Subcutaneous abdominal adipose tissue (tissue), 5 donors: ENCODE results near the gene FHOD3.

Experiments used
- H3K27ac ChIP-seq: one replicate; pipeline ENCODE4 v1.7.0; 2013; ENCODE audit warnings: low read depth, mild to moderate bottlenecking, inconsistent platforms, low read length, moderate library complexity
- H3K27me3 ChIP-seq, 5 donors: one replicate each; pipeline ENCODE4 v1.7.0; 2013; ENCODE audit warnings: low read length in 5 of 5, inconsistent platforms in 1 of 5; ENCODE audit not compliant: control insufficient read depth in 5 of 5, insufficient read depth in 4 of 5
- H3K36me3 ChIP-seq, 5 donors: one replicate each; pipeline ENCODE4 v1.7.0; 2013; ENCODE audit warnings: low read length in 5 of 5; ENCODE audit not compliant: control insufficient read depth in 5 of 5, insufficient read depth in 5 of 5
- H3K4me1 ChIP-seq, 5 donors: one replicate each; pipeline ENCODE4 v1.7.0; 2013; ENCODE audit warnings: low read length in 5 of 5, mild to moderate bottlenecking in 3 of 5, moderate library complexity in 1 of 5; ENCODE audit not compliant: control insufficient read depth in 5 of 5, insufficient read depth in 5 of 5
- H3K4me3 ChIP-seq, 5 donors: one replicate each; pipeline ENCODE4 v1.7.0; 2013; ENCODE audit warnings: low read length in 5 of 5, low read depth in 1 of 5
- H3K9ac ChIP-seq, 5 donors: one replicate each; pipeline ENCODE4 v1.7.0; 2013; ENCODE audit warnings: low read length in 5 of 5, mild to moderate bottlenecking in 4 of 5, moderate library complexity in 3 of 5
- H3K9me3 ChIP-seq, 5 donors: one replicate each; pipeline ENCODE4 v1.7.0; 2013; ENCODE audit warnings: low read length in 5 of 5; ENCODE audit not compliant: control insufficient read depth in 5 of 5
- donor health status: healthy.
- donor health status: healthy.
- donor health status: healthy.
- donor health status: healthy.
- donor health status: healthy.

Gene FHOD3

GRCh38 chr18:36303211-36303844 is 5.8 kb downstream of the FHOD3 start:
- Histone ChIP-seq H3K36me3 (no peaks in the 10 kb centered on the region), H3K27ac (no peak overlapping the region), H3K9ac (no peak overlapping the region), H3K4me1 (peaks cover 0 to 5% (median under 1%) of the 10 kb centered on the region in 5 donors), H3K9me3 (no peaks in the 10 kb centered on the region), H3K4me3 (no peak overlapping the region), H3K27me3 (peaks cover 0 to 22% (median 10%) of the 10 kb centered on the region in 5 donors)

GRCh38 chr18:36304723-36305122 is 7.2 kb downstream of the FHOD3 start:
- H3K4me1 ChIP-seq: peaks cover 0 to 6% (median 0%) of the 10 kb centered on the region in 5 donors
- no peak overlapping the region for H3K4me3 ChIP-seq
- no peaks in the 10 kb centered on the region for H3K36me3 ChIP-seq
- H3K9me3 ChIP-seq: no peaks in the 10 kb centered on the region
- H3K9ac ChIP-seq: no peak overlapping the region
- H3K27ac ChIP-seq: no peak overlapping the region
- H3K27me3 ChIP-seq: peaks cover 0 to 22% (median 11%) of the 10 kb centered on the region in 5 donors

GRCh38 chr18:36305375-36305774 is 7.9 kb downstream of the FHOD3 start:
- Histone ChIP-seq H3K27me3 (peaks cover 0 to 16% (median 7%) of the 10 kb centered on the region in 5 donors), H3K4me1 (peaks cover 0 to 6% (median 0%) of the 10 kb centered on the region in 5 donors), H3K36me3 (no peaks in the 10 kb centered on the region), H3K9ac (no peak overlapping the region), H3K9me3 (no peaks in the 10 kb centered on the region), H3K27ac (no peak overlapping the region), H3K4me3 (no peak overlapping the region)

- H3K4me1 ChIP-seq: peaks cover 0 to 6% (median 0%) of the 10 kb centered on the region in 5 donors
Measured at GRCh38 chr18:36307513-36307912, 10.0 kb downstream of the FHOD3 start.

GRCh38 chr18:36308711-36309435 is 11.4 kb downstream of the FHOD3 start:
- Histone ChIP-seq H3K4me1 (peaks cover 0 to 6% (median 0%) of the 10 kb centered on the region in 5 donors), H3K9me3 (no peaks in the 10 kb centered on the region), H3K27me3 (peaks cover 0 to 10% (median 4%) of the 10 kb centered on the region in 5 donors), H3K27ac (no peak overlapping the region), H3K4me3 (no peak overlapping the region), H3K9ac (no peak overlapping the region), H3K36me3 (no peaks in the 10 kb centered on the region)

More at GRCh38 chr18:36307513-36307912, 10.0 kb downstream of the FHOD3 start:
- no peak overlapping the region for H3K9ac ChIP-seq
- no peak overlapping the region for H3K27ac ChIP-seq
- H3K9me3 ChIP-seq: no peaks in the 10 kb centered on the region
- peaks cover 0 to 14% (median 7%) of the 10 kb centered on the region in 5 donors for H3K27me3 ChIP-seq
- H3K4me3 ChIP-seq: no peak overlapping the region
- no peaks in the 10 kb centered on the region for H3K36me3 ChIP-seq

- H3K9ac ChIP-seq: no peak overlapping the region
- H3K27me3 ChIP-seq: peaks cover 0 to 10% (median 4%) of the 10 kb centered on the region in 5 donors
- peaks cover 0 to 6% (median 0%) of the 10 kb centered on the region in 5 donors for H3K4me1 ChIP-seq
- no peak overlapping the region for H3K27ac ChIP-seq
- no peak overlapping the region for H3K4me3 ChIP-seq
- no peaks in the 10 kb centered on the region for H3K36me3 ChIP-seq
- no peaks in the 10 kb centered on the region for H3K9me3 ChIP-seq
Measured at GRCh38 chr18:36309436-36310391, 12.2 kb downstream of the FHOD3 start.

GRCh38 chr18:36311026-36311570 is 13.6 kb downstream of the FHOD3 start:
- Histone ChIP-seq H3K27ac (no peak overlapping the region), H3K9me3 (no peaks in the 10 kb centered on the region), H3K4me1 (peaks cover 0 to 6% (median 0%) of the 10 kb centered on the region in 5 donors), H3K27me3 (peaks cover 0 to 8% (median 2%) of the 10 kb centered on the region in 5 donors), H3K36me3 (no peaks in the 10 kb centered on the region), H3K4me3 (no peak overlapping the region), H3K9ac (no peak overlapping the region)

GRCh38 chr18:36312806-36313395 is 15.4 kb downstream of the FHOD3 start:
- Histone ChIP-seq H3K4me1 (peaks cover 0 to 6% (median 0%) of the 10 kb centered on the region in 5 donors), H3K9me3 (peaks cover 0 to under 1% (median 0%) of the 10 kb centered on the region in 5 donors), H3K27me3 (peaks cover 0 to 7% (median 0%) of the 10 kb centered on the region in 5 donors), H3K36me3 (no peaks in the 10 kb centered on the region), H3K4me3 (no peak overlapping the region), H3K9ac (no peak overlapping the region), H3K27ac (no peak overlapping the region)

GRCh38 chr18:36314098-36314497 is 16.6 kb downstream of the FHOD3 start:
- Histone ChIP-seq H3K36me3 (no peaks in the 10 kb centered on the region), H3K9me3 (peaks cover 0 to 5% (median 0%) of the 10 kb centered on the region in 5 donors), H3K4me3 (no peak overlapping the region), H3K9ac (no peak overlapping the region), H3K27me3 (peaks cover 0 to 6% (median 0%) of the 10 kb centered on the region in 5 donors), H3K4me1 (peaks cover 0 to 6% (median 0%) of the 10 kb centered on the region in 5 donors), H3K27ac (no peak overlapping the region)
